HFF-Myc (cell line): ENCODE data around the gene ELL2.
"Not testable (repeated sequence)": the region's sequence is repeated elsewhere in the genome, so short reads cannot be mapped to it uniquely, and the experiment has no call there.

Source experiments
- DNase-seq: peaks from one replicate; pipeline ENCODE4 v3.0.0-alpha.2; 2011; ENCODE audit warnings: low read depth; ENCODE audit errors: extremely low read depth
- H3K4me3 ChIP-seq: replicated peaks from 2 replicates; pipeline ENCODE4 v1.5.1; 2011; ENCODE audit warnings: low read depth, mild to moderate bottlenecking, control low read depth, low read length
- CTCF ChIP-seq: IDR thresholded peaks from 2 replicates; pipeline ENCODE4 v1.5.1; 2012; ENCODE audit warnings: mild to moderate bottlenecking, low read depth, low read length, control low read depth; ENCODE audit errors: missing control alignments

ELL2 gene

GRCh38 chr5:95907740-95908706 is 53.6 kb downstream of the ELL2 start:
- TF ChIP-seq CTCF, result no peak
- DNase-seq, result no peak
- H3K4me3 ChIP-seq, result no peak overlapping the region

GRCh38 chr5:95907067-95907705 is 54.5 kb downstream of the ELL2 start:
- H3K4me3 ChIP-seq, result no peak overlapping the region
- no peak for TF ChIP-seq CTCF

DNA sequence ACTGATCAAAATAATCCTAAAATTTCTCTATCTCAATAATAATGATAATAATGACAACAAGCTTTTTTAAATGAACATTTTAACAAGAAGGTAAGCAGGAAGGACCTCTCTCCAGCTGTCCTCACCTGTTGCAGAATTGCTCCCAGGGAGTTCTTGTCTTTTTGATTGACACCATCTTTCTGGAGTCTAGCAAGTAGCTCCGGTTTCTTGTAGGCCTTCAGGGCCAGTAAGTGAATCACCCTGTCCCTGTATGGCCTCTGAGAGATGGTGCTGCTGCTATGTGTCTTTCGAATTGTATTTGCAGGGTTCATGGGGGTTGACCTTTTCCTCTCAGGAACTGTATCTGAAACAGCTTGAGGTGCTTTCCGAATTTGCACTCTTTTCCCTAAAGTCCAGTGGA is 55.3 kb downstream of the ELL2 start:
- not testable (repeated sequence) for DNase-seq, H3K4me3 ChIP-seq

More at GRCh38 chr5:95907067-95907705, 54.5 kb downstream of the ELL2 start:
- DNase-seq, result no peak

GRCh38 chr5:95904827-95905226 is 56.8 kb downstream of the ELL2 start:
- H3K4me3 ChIP-seq, result no peak overlapping the region
- DNase-seq, result no peak
- no peak for TF ChIP-seq CTCF

GRCh38 chr5:95903838-95904237 is 57.8 kb downstream of the ELL2 start:
- no peak for TF ChIP-seq CTCF

DNA sequence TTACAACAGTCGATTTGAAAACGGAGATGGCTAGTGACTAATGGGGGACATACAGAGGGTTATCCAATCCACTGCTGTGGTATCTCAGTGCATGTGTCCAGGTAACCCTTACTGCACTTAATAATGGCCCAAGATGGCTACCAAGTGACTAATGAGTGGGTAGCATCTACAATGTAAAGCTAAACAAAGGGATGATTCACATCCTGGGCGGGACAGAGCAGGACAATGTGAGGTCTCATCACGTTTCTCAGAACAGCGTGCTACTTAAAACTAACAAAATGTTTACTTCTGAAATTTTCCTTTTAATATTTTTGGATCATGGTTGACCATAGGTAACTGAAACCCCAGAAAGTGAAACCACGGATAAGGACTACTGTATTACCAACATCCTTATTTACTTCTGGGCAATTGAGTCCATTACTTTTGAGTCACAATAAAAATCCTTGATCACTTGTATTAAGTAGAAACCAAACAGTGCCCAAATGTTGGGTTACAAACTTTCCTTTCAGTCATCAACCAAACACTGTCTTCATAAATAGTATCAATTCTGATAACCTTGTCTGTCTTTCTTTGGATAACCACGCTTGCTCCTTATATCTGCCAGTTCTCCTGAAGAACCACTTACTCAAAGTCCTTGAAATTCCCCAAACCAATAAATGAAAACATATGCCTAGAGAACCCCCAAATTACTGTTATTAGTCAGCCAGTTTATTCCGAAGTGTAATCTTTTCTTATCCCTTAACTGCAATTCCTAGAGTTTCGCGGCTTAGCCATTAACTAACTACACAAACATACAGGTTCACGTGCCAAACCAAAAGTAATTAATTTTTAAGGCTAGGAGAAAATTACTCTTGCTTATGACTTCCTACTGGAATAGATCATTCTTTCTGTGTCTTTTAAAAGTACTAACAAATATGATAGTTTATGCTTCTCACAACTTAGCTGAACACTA is 59.7 kb downstream of the ELL2 start:
- H3K4me3 ChIP-seq, result no peak overlapping the region
- no peak for TF ChIP-seq CTCF
- peak; percentile 83 for DNase-seq

More at GRCh38 chr5:95903838-95904237, 57.8 kb downstream of the ELL2 start:
- H3K4me3 ChIP-seq, result no peak overlapping the region
- DNase-seq, result no peak
